ENCODE results near the gene AKAP8L.

- no peak for TF ChIP-seq POLR2A (IDR thresholded peaks at IDR 0.05; ENCODE audit: low read depth, low read length)
- no peak for TF ChIP-seq TAF1 (IDR thresholded peaks at IDR 0.05; ENCODE audit: low read depth, low read length)
- no peak; the same call in 1 of the 2 replicates for TF ChIP-seq POLR2AphosphoS5 (IDR thresholded peaks at IDR 0.05; ENCODE audit: low read depth, low read length)
- no peak for TF ChIP-seq SPI1 (IDR thresholded peaks at IDR 0.05; ENCODE audit: low read depth, low read length)
Observed at GRCh38 chr19:15330801-15331418, 87.9 kb downstream of the AKAP8L start.

Measured in GM12891 (cell line).